MCF 10A (cell line): ENCODE data around the gene RGS19. TPM values are rescaled to one million over a fixed set of nuclear protein-coding genes. Genes with fewer than 3 reads are reported as not detected.

Experiments used
- BruUV-seq: library from RNA; stranded (reverse); fragments of 400-500 nt; replicated peaks from 2 replicates; lab custom pipeline; 2021; lab: Mats Ljungman, UMichigan
- CTCF ChIA-PET: fragments of 300-600 bp; sonication (Branson Sonifier 250); formaldehyde crosslinking; extraction: SDS; loops from one replicate; lab custom pipeline; 2021; ENCODE audit warnings: antibody characterized with exemption, inconsistent platforms; lab: Yijun Ruan, JAX
- POLR2A ChIA-PET: fragments of 300-600, 350-650 bp; sonication (Branson Sonifier 250); formaldehyde crosslinking; extraction: SDS; loops from one replicate; lab custom pipeline; 2020; ENCODE audit warnings: antibody characterized with exemption, inconsistent platforms; lab: Yijun Ruan, JAX
- DNase-seq: peaks from one replicate; pipeline ENCODE4 v3.0.0-alpha.2; 2018; ENCODE audit not compliant: unreplicated experiment
- H3K27ac Mint-ChIP-seq: one replicate; pipeline ENCODE4 v1.8.0; 2022; ENCODE audit warnings: mild to moderate bottlenecking, low read depth, mixed read lengths; ENCODE audit not compliant: unreplicated experiment
- H3K27me3 Mint-ChIP-seq: one replicate; pipeline ENCODE4 v1.8.0; 2022; ENCODE audit warnings: mixed read lengths; ENCODE audit not compliant: insufficient read depth, unreplicated experiment
- H3K36me3 Mint-ChIP-seq: one replicate; pipeline ENCODE4 v1.8.0; 2022; ENCODE audit warnings: mild to moderate bottlenecking, moderate library complexity, mixed read lengths; ENCODE audit not compliant: insufficient read depth, unreplicated experiment
- H3K4me1 Mint-ChIP-seq: one replicate; pipeline ENCODE4 v1.8.0; 2022; ENCODE audit warnings: mixed read lengths; ENCODE audit not compliant: insufficient read depth, unreplicated experiment
- H3K4me3 Mint-ChIP-seq: one replicate; pipeline ENCODE4 v1.8.0; 2022; ENCODE audit warnings: mild to moderate bottlenecking, moderate library complexity, mixed read lengths; ENCODE audit not compliant: unreplicated experiment
- H3K9me3 Mint-ChIP-seq: one replicate; pipeline ENCODE4 v1.8.0; 2022; ENCODE audit warnings: mixed read lengths; ENCODE audit not compliant: unreplicated experiment
- intact Hi-C: fragments of 100-400 bp; cut with micrococcal nuclease; formaldehyde crosslinking; loops from 2 replicates; pipeline ENCODE4 v1.14.1; 2022
- total RNA-seq: library from RNA; stranded (reverse); gene quantifications from 2 replicates; pipeline ENCODE4 v1.2.3, GENCODE V29; 2022
- TF ChIP-seq, protein P1 (sequence below): fragments of 200-600 bp; IDR thresholded peaks from one replicate; pipeline ENCODE4 v1.8.0; 2022; ENCODE audit warnings: antibody characterized with exemption, mild to moderate bottlenecking; ENCODE audit not compliant: unreplicated experiment

RGS19 gene
- total RNA-seq, 1 experiment from 2014 or later = 8.8 TPM

DNA sequence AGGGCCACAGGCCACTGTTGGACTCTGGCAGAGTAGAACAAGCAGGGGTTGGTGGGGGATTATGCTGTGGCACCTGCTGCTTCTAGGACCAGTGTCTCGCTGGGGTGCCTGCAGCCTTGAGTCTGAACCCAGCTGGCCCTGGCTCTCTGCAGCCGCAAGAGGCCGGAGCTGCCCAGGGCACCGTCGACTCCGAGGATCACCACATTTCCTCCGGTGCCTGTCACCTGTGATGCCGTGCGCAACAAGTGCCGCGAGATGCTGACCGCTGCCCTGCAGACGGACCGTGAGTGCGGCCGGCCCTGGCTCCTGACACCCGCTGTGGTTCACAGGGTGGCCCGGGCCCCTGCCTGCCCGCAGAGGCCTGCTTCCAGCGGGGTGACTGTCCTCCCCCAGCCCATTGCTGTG, 10.1 kb downstream of the RGS19 start:
- Mint-ChIP-seq H3K9me3 (no peaks in the 10 kb centered on the region), H3K4me1 (peaks cover 28% of the 10 kb centered on the region), H3K27me3 (no peaks in the 10 kb centered on the region), H3K27ac (no peak overlapping the region), H3K4me3 (no peak overlapping the region), H3K36me3 (no peaks in the 10 kb centered on the region)
- ChIA-PET POLR2A (interaction anchor here (0.9 to 1.1 kb wide), 3 partner anchors 14 to 175 kb away, joined by 3 read pairs; no protein-coding TSS in a partner anchor), CTCF (interaction anchor here (0.6 to 5.2 kb wide), 13 partner anchors 7 to 800 kb away, joined by 3 to 37 read pairs (median 5); partner anchors contain the start of genes LKAAEAR1, OPRL1 and RGS19)
- TF ChIP-seq, protein P1, sequence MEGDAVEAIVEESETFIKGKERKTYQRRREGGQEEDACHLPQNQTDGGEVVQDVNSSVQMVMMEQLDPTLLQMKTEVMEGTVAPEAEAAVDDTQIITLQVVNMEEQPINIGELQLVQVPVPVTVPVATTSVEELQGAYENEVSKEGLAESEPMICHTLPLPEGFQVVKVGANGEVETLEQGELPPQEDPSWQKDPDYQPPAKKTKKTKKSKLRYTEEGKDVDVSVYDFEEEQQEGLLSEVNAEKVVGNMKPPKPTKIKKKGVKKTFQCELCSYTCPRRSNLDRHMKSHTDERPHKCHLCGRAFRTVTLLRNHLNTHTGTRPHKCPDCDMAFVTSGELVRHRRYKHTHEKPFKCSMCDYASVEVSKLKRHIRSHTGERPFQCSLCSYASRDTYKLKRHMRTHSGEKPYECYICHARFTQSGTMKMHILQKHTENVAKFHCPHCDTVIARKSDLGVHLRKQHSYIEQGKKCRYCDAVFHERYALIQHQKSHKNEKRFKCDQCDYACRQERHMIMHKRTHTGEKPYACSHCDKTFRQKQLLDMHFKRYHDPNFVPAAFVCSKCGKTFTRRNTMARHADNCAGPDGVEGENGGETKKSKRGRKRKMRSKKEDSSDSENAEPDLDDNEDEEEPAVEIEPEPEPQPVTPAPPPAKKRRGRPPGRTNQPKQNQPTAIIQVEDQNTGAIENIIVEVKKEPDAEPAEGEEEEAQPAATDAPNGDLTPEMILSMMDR = no peak
- DNase-seq = no peak
- BruUV-seq = no TSS peak
- intact Hi-C loops = no loop called here

DNA sequence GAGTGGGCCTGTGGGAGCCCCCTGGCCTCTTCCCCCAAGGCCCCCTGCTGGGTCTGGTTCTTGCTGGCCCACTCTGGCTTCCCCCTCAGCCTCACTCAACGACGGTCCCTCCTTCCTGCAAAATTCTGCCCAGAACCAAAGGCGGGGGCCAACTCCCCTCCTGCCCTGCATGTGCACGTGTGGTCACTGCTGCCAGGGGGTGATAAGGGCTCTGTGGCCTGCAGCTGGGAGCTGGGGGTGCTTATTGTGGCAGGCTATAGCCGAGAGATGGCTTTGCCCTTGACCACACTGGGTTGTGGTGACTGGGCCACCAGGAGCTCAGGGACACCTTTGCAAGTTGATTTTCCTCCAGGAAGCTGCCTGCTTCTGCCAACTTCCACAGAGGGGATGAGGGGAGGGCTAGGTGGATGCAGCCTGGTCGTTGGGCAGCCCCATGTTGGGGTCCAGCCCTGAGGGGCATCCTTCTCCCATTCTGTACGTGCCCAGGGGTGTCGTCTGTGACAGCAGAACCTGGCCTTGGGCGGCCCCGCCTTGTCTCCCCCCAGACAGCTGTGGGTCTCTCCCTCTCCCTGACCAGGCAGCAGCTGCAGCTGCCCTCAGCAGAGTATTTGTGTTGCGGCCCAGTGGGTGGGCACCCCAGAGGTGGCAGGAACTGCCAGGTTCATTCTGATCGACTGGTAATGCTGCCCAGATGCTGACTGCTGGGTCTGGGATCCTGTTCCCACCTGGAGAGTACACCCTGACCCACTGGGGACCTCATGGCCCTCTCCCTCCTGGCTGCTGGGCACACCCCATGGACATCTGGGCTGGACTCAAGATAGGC, 10.7 kb downstream of the RGS19 start:
- peaks cover 34% of the 10 kb centered on the region for H3K4me1 Mint-ChIP-seq
- TF ChIP-seq, protein P1 = no peak
- no peak for DNase-seq
- no peaks in the 10 kb centered on the region for H3K36me3 Mint-ChIP-seq
- CTCF ChIA-PET = interaction anchor here (0.6 to 5.2 kb wide), 9 partner anchors 11 to 600 kb away, joined by 3 to 37 read pairs (median 5); partner anchors contain the start of genes LKAAEAR1, OPRL1 and RGS19
- no peaks in the 10 kb centered on the region for H3K27me3 Mint-ChIP-seq
- H3K27ac Mint-ChIP-seq = no peak overlapping the region
- no peaks in the 10 kb centered on the region for H3K9me3 Mint-ChIP-seq
- POLR2A ChIA-PET = interaction anchor here (0.6 kb wide), 1 partner anchor 1699 kb away, joined by 4 read pairs; no protein-coding TSS in a partner anchor
- BruUV-seq = no TSS peak
- intact Hi-C loops = no loop called here
- H3K4me3 Mint-ChIP-seq = no peak overlapping the region

DNA sequence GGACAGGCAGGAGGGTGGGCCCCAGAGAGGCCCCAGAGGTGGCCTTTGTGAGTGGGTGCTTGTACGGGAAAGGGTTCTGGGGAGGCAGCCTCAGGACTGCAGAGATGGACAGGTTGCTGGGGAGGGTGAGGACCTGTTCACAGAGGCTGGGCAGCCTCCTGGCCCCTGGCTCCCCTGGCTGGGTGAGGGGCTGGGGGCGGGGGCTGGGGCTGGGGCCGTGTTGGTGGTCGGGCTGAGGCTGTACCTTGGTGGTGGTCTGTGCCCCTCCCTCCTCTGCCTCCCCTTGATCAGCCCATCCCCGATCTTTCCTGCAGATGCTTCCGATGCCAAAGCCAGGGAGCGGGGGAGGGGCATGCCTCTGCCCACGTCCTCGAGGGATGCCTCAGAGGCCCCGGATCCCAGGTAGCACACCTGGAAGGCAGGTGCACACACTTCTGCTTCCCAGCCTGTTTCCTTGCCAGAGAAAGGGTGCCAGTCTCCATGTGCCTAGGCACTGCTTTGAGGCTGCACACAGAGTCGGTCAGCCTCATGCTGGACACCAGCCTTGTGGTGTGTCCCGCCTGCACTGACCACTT, 11.5 kb downstream of the RGS19 start:
- intact Hi-C loops = no loop called here
- POLR2A ChIA-PET = no interaction called here
- H3K4me1 Mint-ChIP-seq = peaks cover 36% of the 10 kb centered on the region
- H3K36me3 Mint-ChIP-seq = no peaks in the 10 kb centered on the region
- no peak overlapping the region for H3K27ac Mint-ChIP-seq
- no peak for DNase-seq
- H3K4me3 Mint-ChIP-seq = no peak overlapping the region
- CTCF ChIA-PET = interaction anchor here (0.6 to 5.2 kb wide), 4 partner anchors 12 to 53 kb away, joined by 3 to 37 read pairs (median 15); partner anchors contain the start of genes LKAAEAR1, OPRL1 and RGS19
- no TSS peak for BruUV-seq
- no peaks in the 10 kb centered on the region for H3K9me3 Mint-ChIP-seq
- TF ChIP-seq, protein P1 = no peak
- no peaks in the 10 kb centered on the region for H3K27me3 Mint-ChIP-seq
